ENCODE measurements around the gene KCNIP1. TPM values are rescaled to one million over a fixed set of nuclear protein-coding genes. Genes with fewer than 3 reads are reported as not detected.

Gene KCNIP1
- total RNA-seq, result not detected in 2 replicates

GRCh38 chr5:170503990-170504596 is at the start of gene KCNIP1:
KCNIP1 (plus strand) TSS chr5:170504020.
- Histone ChIP-seq H3K4me1 (ENCODE audit: insufficient read depth, low read length) (no peaks in the 10 kb centered on the region), H2AFZ (ENCODE audit: low read length) (no peak within 1 kb of the TSS), H4K20me1 (ENCODE audit: insufficient read depth, low read length) (no peaks in the 10 kb centered on the region), H3K9me3 (ENCODE audit: low read depth, low read length) (no peaks in the 10 kb centered on the region), H3K79me2 (ENCODE audit: insufficient read depth, low read length) (no peaks in the 10 kb centered on the region), H3K4me2 (ENCODE audit: insufficient read depth, low read length) (no peak within 1 kb of the TSS), H3K36me3 (ENCODE audit: insufficient read depth, low read length) (no peaks in the 10 kb centered on the region), H3K4me3 (ENCODE audit: insufficient read depth, low read length) (peak within 1 kb of the TSS; percentile 50), H3K27me3 (ENCODE audit: insufficient read depth, low read length) (peaks cover 60% of the 10 kb centered on the region), H3K27ac (ENCODE audit: low read depth, low read length) (no peak within 1 kb of the TSS)
- no peak for TF ChIP-seq CTCF (IDR thresholded peaks at IDR 0.05; ENCODE audit: extremely low read depth, low read depth, low read length)
- DNase-seq (ENCODE audit: insufficient read length, low spot score, missing footprints), result no peak

- Histone ChIP-seq H4K20me1 (ENCODE audit: insufficient read depth, low read length) (no peaks in the 10 kb centered on the region), H3K36me3 (ENCODE audit: insufficient read depth, low read length) (no peaks in the 10 kb centered on the region), H3K4me2 (ENCODE audit: insufficient read depth, low read length) (no peak overlapping the region), H3K79me2 (ENCODE audit: insufficient read depth, low read length) (no peaks in the 10 kb centered on the region), H3K4me3 (ENCODE audit: insufficient read depth, low read length) (no peak overlapping the region), H3K4me1 (ENCODE audit: insufficient read depth, low read length) (peaks cover 14% of the 10 kb centered on the region), H3K27ac (ENCODE audit: low read depth, low read length) (no peak overlapping the region), H3K27me3 (ENCODE audit: insufficient read depth, low read length) (peaks cover 7% of the 10 kb centered on the region), H2AFZ (ENCODE audit: low read length) (no peak overlapping the region), H3K9me3 (ENCODE audit: low read depth, low read length) (no peaks in the 10 kb centered on the region)
- no peak for TF ChIP-seq CTCF (IDR thresholded peaks at IDR 0.05; ENCODE audit: extremely low read depth, low read depth, low read length)
- no peak for DNase-seq (ENCODE audit: insufficient read length, low spot score, missing footprints)
These were observed 40.4 kb upstream of the KCNIP1 start for GRCh38 chr5:170463426-170463825.

- H3K79me2 ChIP-seq (ENCODE audit: insufficient read depth, low read length), result no peaks in the 10 kb centered on the region
- H2AFZ ChIP-seq (ENCODE audit: low read length), result no peak overlapping the region
- no peak for DNase-seq (ENCODE audit: insufficient read length, low spot score, missing footprints)
- no peaks in the 10 kb centered on the region for H3K36me3 ChIP-seq (ENCODE audit: insufficient read depth, low read length)
- H4K20me1 ChIP-seq (ENCODE audit: insufficient read depth, low read length), result no peaks in the 10 kb centered on the region
- peaks cover 14% of the 10 kb centered on the region for H3K4me1 ChIP-seq (ENCODE audit: insufficient read depth, low read length)
- H3K4me2 ChIP-seq (ENCODE audit: insufficient read depth, low read length), result no peak overlapping the region
- peaks cover 7% of the 10 kb centered on the region for H3K27me3 ChIP-seq (ENCODE audit: insufficient read depth, low read length)
- H3K4me3 ChIP-seq (ENCODE audit: insufficient read depth, low read length), result no peak overlapping the region
- no peaks in the 10 kb centered on the region for H3K9me3 ChIP-seq (ENCODE audit: low read depth, low read length)
- TF ChIP-seq CTCF (IDR thresholded peaks at IDR 0.05; ENCODE audit: extremely low read depth, low read depth, low read length), result no peak
- no peak overlapping the region for H3K27ac ChIP-seq (ENCODE audit: low read depth, low read length)
These were observed 39.3 kb upstream of the KCNIP1 start for GRCh38 chr5:170464280-170465127.

- Histone ChIP-seq H3K27me3 (ENCODE audit: insufficient read depth, low read length) (peaks cover 10% of the 10 kb centered on the region), H3K79me2 (ENCODE audit: insufficient read depth, low read length) (no peaks in the 10 kb centered on the region), H4K20me1 (ENCODE audit: insufficient read depth, low read length) (no peaks in the 10 kb centered on the region), H2AFZ (ENCODE audit: low read length) (no peak overlapping the region), H3K4me1 (ENCODE audit: insufficient read depth, low read length) (peaks cover 14% of the 10 kb centered on the region), H3K9me3 (ENCODE audit: low read depth, low read length) (no peaks in the 10 kb centered on the region), H3K36me3 (ENCODE audit: insufficient read depth, low read length) (no peaks in the 10 kb centered on the region), H3K4me3 (ENCODE audit: insufficient read depth, low read length) (no peak overlapping the region), H3K4me2 (ENCODE audit: insufficient read depth, low read length) (peak overlapping the region; percentile 29), H3K27ac (ENCODE audit: low read depth, low read length) (no peak overlapping the region)
- DNase-seq (ENCODE audit: insufficient read length, low spot score, missing footprints), result no peak
- TF ChIP-seq CTCF (IDR thresholded peaks at IDR 0.05; ENCODE audit: extremely low read depth, low read depth, low read length), result no peak
These were observed 37.3 kb upstream of the KCNIP1 start for GRCh38 chr5:170466553-170466952.

Data from osteoblast (primary cell).